ENCODE data around the gene PIWIL4. TPM values are rescaled to one million over a fixed set of nuclear protein-coding genes. Genes with fewer than 3 reads are reported as not detected.
A peak's percentile ranks its signal among the peaks of the same experiment; 100 is the strongest.
"Not testable (repeated sequence)": the region's sequence is repeated elsewhere in the genome, so short reads cannot be mapped to it uniquely, and the experiment has no call there.

Gene PIWIL4
- polyA plus RNA-seq, 1 experiment = 1.0 TPM

GRCh38 chr11:94560834-94561233 is 6.3 kb upstream of the PIWIL4 start:
- Histone ChIP-seq H3K9me3 (ENCODE audit: control insufficient read depth, insufficient read depth, low read length) (no peaks in the 10 kb centered on the region), H3K4me3 (ENCODE audit: low read depth, low read length) (no peak overlapping the region), H3K27me3 (ENCODE audit: control insufficient read depth, insufficient read depth, low read length) (no peaks in the 10 kb centered on the region), H3K27ac (ENCODE audit: low read depth, low read length) (no peak overlapping the region)
- POLR2A ChIA-PET = no interaction called here
- no peak for TF ChIP-seq CTCF (IDR thresholded peaks at IDR 0.05; ENCODE audit: low read depth, low read length)
- CTCF ChIA-PET = interaction anchor here (1.0 to 1.3 kb wide), 3 partner anchors 41 to 43 kb away, joined by 3 to 5 read pairs (median 4); no protein-coding TSS in a partner anchor
- DNase-seq (ENCODE audit: low read depth, low spot score) = no peak

DNA sequence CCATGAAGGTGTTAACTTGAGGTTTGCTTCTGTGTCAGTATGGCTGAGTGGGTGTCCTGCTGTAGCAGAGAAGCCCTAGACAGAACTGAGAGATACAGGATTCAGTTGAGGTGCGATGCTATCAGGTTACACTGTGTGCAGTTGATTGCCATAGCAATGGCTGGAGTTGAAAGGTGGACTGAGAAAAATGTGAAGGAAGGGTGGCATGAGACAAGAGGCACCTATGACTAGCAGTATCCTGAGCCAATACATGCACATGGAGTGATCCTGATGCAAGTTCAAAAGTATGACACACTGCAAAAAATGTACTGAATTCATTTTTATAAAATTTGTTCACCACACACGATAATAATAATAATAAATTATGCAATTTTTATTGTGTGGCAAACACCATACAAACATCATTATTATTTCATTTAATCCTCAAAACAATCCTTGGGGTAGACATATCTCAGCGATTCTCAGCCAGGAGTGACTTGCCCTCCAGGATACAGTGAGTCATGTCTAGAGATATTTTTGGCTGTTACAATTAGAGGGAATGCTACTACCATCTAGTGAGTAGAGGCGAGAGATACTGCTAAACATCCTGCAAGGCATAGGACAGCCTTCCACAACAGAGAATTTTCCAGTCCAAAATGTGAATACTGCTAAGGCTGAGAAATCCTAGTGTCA is 3.9 kb upstream of the PIWIL4 start:
- Histone ChIP-seq H3K4me3 (ENCODE audit: low read depth, low read length) (no peak overlapping the region), H3K27ac (ENCODE audit: low read depth, low read length) (no peak overlapping the region), H3K27me3 (ENCODE audit: control insufficient read depth, insufficient read depth, low read length) (no peaks in the 10 kb centered on the region), H3K9me3 (ENCODE audit: control insufficient read depth, insufficient read depth, low read length) (peaks cover 4% of the 10 kb centered on the region; the same call in 1 of the 2 replicates)
- ChIA-PET CTCF (interaction anchor here (0.6 to 2.2 kb wide), 4 partner anchors 39 to 668 kb away, joined by 3 to 6 read pairs (median 3); no protein-coding TSS in a partner anchor), POLR2A (no interaction called here)
- TF ChIP-seq CTCF (IDR thresholded peaks at IDR 0.05; ENCODE audit: low read depth, low read length) = no peak; the same call in 1 of the 2 replicates
- DNase-seq (ENCODE audit: low read depth, low spot score) = peak; percentile 18

DNA sequence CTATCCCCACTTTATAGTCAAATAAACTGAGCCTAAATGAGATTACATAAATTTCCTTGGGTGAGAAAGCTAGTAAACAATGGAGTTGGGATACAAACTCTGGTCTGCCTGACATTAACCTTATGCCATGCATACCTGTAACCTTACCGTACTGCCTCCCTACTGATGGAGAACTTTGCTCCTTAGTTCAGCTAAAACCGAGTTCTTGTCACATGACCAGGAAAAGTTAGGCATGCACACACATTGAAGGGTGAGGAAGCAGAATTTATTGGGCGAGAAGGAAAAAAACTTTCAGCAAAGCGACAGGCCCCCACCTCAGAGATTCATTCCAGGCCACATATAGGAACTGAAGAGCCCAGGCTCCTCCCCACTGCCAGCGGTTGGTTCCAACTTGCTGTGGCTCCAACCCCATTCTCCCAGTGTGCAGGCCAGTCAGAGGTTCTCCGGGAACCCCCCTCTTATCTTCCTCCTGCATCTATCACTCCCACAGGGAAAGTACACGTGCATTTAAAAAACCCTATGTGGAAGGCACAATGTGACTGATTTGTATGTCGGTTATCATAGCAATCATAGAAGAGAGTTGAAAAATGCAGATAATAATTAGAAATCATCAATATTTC is 3.2 kb upstream of the PIWIL4 start:
- Histone ChIP-seq H3K4me3 (ENCODE audit: low read depth, low read length) (no peak overlapping the region), H3K27me3 (ENCODE audit: control insufficient read depth, insufficient read depth, low read length) (no peaks in the 10 kb centered on the region), H3K9me3 (ENCODE audit: control insufficient read depth, insufficient read depth, low read length) (peaks cover 4% of the 10 kb centered on the region; the same call in 1 of the 2 replicates), H3K27ac (ENCODE audit: low read depth, low read length) (no peak overlapping the region)
- ChIA-PET CTCF (interaction anchor here (0.6 to 2.2 kb wide), 3 partner anchors 28 to 669 kb away, joined by 3 to 6 read pairs (median 3); no protein-coding TSS in a partner anchor), POLR2A (no interaction called here)
- no peak for TF ChIP-seq CTCF (IDR thresholded peaks at IDR 0.05; ENCODE audit: low read depth, low read length)
- DNase-seq (ENCODE audit: low read depth, low spot score) = no peak

DNA sequence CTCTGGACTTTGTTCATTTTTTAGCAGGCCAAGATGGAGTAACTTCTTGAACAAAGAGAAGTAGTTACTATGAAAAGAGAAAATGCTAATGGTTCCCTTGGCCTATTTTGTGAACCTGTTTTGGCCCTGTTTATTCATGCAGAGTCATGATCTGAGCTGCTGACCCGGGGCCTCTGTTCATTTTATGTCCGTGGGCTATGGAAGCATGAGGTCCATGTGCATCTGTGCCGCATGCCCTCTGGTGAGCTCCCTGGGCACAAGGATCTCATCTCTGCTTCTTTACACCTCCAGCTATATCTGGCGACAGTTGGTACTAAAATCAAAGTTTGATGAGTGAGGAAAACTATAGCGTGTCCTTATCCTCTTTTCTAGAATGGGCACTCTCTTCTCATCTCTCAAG is 1.0 kb downstream of the PIWIL4 start:
- Histone ChIP-seq H3K27me3 (ENCODE audit: control insufficient read depth, insufficient read depth, low read length) (no peaks in the 10 kb centered on the region), H3K9me3 (ENCODE audit: control insufficient read depth, insufficient read depth, low read length) (peaks cover 4% of the 10 kb centered on the region; the same call in 1 of the 2 replicates), H3K27ac (ENCODE audit: low read depth, low read length) (no peak overlapping the region), H3K4me3 (ENCODE audit: low read depth, low read length) (no peak overlapping the region)
- no peak for DNase-seq (ENCODE audit: low read depth, low spot score)
- ChIA-PET POLR2A (no interaction called here), CTCF (interaction anchor here (0.6 kb wide), 1 partner anchor 33 kb away, joined by 5 read pairs; no protein-coding TSS in a partner anchor)
- TF ChIP-seq CTCF (IDR thresholded peaks at IDR 0.05; ENCODE audit: low read depth, low read length) = no peak

DNA sequence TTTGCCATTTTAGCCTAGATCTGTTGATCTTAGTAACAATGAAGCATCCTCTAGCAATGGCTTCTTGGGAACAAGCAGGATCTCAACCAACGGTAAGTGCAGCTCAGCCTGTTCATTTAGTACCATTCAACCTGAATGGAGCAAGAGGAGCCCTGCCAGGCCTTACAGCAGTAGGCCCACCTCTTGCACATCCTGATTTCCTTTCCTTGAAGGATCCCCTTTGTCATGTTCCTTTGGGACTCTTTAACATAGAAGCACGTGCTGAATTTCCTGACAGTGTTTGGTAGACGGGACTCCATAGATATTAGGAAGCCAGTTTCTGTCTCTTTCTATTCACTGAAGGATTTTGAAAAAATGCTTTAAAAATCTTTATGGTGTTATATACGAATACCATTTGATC is 1.5 kb downstream of the PIWIL4 start:
- no peak overlapping the region for H3K4me3 ChIP-seq (ENCODE audit: low read depth, low read length)
- peaks cover 4% of the 10 kb centered on the region; the same call in 1 of the 2 replicates for H3K9me3 ChIP-seq (ENCODE audit: control insufficient read depth, insufficient read depth, low read length)
- TF ChIP-seq CTCF (IDR thresholded peaks at IDR 0.05; ENCODE audit: low read depth, low read length) = no peak
- DNase-seq (ENCODE audit: low read depth, low spot score) = no peak
- ChIA-PET POLR2A (no interaction called here), CTCF (no interaction called here)
- no peaks in the 10 kb centered on the region for H3K27me3 ChIP-seq (ENCODE audit: control insufficient read depth, insufficient read depth, low read length)
- H3K27ac ChIP-seq (ENCODE audit: low read depth, low read length) = no peak overlapping the region

DNA sequence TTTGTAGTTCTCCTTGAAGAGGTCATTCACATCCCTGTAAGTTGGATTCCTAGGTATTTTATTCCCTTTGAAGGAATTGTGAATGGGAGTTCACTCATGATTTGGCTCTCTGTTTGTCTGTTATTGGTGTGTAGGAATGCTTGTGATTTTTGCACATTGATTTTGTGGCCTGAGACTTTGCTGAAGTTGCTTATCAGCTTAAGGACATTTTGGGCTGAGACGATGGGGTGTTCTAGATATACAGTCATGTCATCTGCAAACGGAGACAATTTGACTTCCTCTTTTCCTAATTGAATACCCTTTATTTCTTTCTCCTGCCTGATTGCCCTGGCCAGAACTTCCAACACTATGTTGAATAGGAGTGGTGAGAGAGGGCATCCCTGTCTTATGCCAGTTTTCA is 5.8 kb downstream of the PIWIL4 start:
- CTCF ChIA-PET; H3K27ac ChIP-seq (ENCODE audit: low read depth, low read length); POLR2A ChIA-PET; DNase-seq (ENCODE audit: low read depth, low spot score); H3K4me3 ChIP-seq (ENCODE audit: low read depth, low read length); H3K27me3 ChIP-seq (ENCODE audit: control insufficient read depth, insufficient read depth, low read length); H3K9me3 ChIP-seq (ENCODE audit: control insufficient read depth, insufficient read depth, low read length): not testable (repeated sequence)
